ENCODE results near the gene SH3RF2.

The SH3RF2 gene

GRCh38 chr5:146084376-146084775 is 148.0 kb downstream of the SH3RF2 start:
- TF ChIP-seq CTCF (conservative IDR thresholded peaks at IDR 0.05) = no peak
- no peak overlapping the region for H3K27ac ChIP-seq

- no peak overlapping the region for H3K27ac ChIP-seq
- no peak for TF ChIP-seq CTCF (conservative IDR thresholded peaks at IDR 0.05)
Measured at GRCh38 chr5:146088098-146088497, 151.7 kb downstream of the SH3RF2 start.

GRCh38 chr5:146089287-146089686 is 152.9 kb downstream of the SH3RF2 start:
- no peak overlapping the region for H3K27ac ChIP-seq
- TF ChIP-seq CTCF (conservative IDR thresholded peaks at IDR 0.05) = no peak

- H3K27ac ChIP-seq = no peak overlapping the region
- no peak for TF ChIP-seq CTCF (conservative IDR thresholded peaks at IDR 0.05)
Measured at GRCh38 chr5:146091881-146092280, 155.5 kb downstream of the SH3RF2 start.

GRCh38 chr5:146098047-146098446 is 161.7 kb downstream of the SH3RF2 start:
- TF ChIP-seq CTCF (conservative IDR thresholded peaks at IDR 0.05) = no peak
- H3K27ac ChIP-seq = no peak overlapping the region

GRCh38 chr5:146101646-146102045 is 165.3 kb downstream of the SH3RF2 start:
- no peak overlapping the region for H3K27ac ChIP-seq
- TF ChIP-seq CTCF (conservative IDR thresholded peaks at IDR 0.05) = no peak

- no peak for TF ChIP-seq CTCF (conservative IDR thresholded peaks at IDR 0.05)
- H3K27ac ChIP-seq = no peak overlapping the region
Measured at GRCh38 chr5:146103594-146103993, 167.2 kb downstream of the SH3RF2 start.

- no peak within 1 kb of the TSS for H3K27ac ChIP-seq
- TF ChIP-seq CTCF (conservative IDR thresholded peaks at IDR 0.05) = no peak
Measured at GRCh38 chr5:146105477-146105876, 169.1 kb downstream of the SH3RF2 start, which contains the start of gene PLAC8L1. PLAC8L1 (minus strand) TSS chr5:146105577; CDS start chr5:146104311, 1,266 bp downstream.

Measured in VCaP (cell line).